K562 treated with DMSO at 1 percent for 12 hours (cell line): Measurements from ENCODE around the gene OR51I2. TPM values are rescaled to one million over a fixed set of nuclear protein-coding genes. Genes with fewer than 3 reads are reported as not detected.

ENCODE experiments used
- total RNA-seq: library from RNA; unstranded; fragments of 300-600 nt; gene quantifications from 2 replicates; pipeline ENCODE4 v1.2.3, GENCODE V29; 2022; ENCODE audit not compliant: insufficient read depth

Gene OR51I2, protein sequence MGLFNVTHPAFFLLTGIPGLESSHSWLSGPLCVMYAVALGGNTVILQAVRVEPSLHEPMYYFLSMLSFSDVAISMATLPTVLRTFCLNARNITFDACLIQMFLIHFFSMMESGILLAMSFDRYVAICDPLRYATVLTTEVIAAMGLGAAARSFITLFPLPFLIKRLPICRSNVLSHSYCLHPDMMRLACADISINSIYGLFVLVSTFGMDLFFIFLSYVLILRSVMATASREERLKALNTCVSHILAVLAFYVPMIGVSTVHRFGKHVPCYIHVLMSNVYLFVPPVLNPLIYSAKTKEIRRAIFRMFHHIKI
- not detected in 2 replicates for total RNA-seq

DNA sequence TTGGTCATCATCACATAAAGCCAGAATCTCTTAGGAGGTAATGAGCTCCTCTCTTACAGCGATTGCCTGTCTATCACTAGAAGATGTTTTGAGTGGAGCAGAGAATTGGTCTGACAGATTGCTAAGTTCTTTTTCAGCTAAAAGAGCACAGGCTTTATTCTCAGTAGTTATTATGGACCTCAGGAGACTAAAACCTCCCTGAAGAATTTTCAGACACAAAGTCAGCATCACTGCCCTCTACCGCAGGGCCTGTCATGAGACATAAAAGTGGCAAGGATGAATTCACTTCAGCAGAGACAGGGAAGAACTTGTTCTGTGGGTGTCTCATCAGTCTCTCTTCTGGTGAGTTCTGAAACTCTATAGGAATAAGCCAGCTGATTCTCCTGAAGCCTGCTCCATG is at the start of gene OR51I2:
TSS of gene OR51I2 (plus strand) at position 301 of the 400 bp plus-strand sequence. CDS start 4,166 bp downstream, outside the sequence.

DNA sequence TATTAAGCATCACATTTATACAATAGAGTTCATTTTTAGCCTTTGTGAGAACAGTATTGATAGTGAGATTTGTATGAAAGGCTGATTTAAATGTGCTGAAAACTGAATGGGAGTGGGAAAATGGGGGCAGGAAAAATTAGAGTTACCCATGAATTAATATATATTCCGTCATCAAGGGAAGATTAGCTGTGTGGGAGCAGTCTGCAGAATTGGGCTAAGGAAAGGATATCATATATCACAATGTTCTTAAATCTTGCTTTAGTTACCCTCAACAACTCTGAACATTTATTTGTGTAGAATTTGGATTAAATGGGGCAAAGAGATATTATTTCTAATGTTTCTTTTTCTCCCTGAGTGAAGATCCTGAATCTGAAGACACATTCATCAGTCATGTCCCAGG is 27.3 kb upstream of the OR51I2 start, which contains the start of gene OR51Q1:
TSS of gene OR51Q1 (plus strand) at position 301 of the 400 bp plus-strand sequence. CDS start at position 391, 90 bp downstream.

DNA sequence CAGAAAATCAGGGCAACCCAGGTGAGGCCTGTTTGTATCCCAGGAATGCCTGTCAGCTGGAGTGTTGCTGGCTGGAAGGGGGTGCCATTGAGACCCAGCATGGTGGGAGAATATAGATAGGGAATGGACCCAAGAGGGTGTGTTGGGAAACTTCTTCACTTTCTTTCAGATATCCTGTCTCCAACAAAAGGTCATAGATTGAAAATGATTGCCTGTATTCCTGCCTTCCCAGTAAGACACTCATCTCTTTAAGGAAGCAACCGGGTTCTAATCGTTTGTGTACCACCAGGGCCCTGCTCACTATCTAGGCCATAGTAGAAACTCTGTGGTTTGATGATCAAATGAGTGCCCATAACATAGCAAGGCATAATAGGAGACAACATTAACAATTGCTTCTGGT is 7.7 kb upstream of the OR51I2 start, which contains the start of gene OR51I1:
TSS of gene OR51I1 (minus strand) at position 101 of the 400 bp plus-strand sequence. CDS start at position 101, 0 bp downstream.

DNA sequence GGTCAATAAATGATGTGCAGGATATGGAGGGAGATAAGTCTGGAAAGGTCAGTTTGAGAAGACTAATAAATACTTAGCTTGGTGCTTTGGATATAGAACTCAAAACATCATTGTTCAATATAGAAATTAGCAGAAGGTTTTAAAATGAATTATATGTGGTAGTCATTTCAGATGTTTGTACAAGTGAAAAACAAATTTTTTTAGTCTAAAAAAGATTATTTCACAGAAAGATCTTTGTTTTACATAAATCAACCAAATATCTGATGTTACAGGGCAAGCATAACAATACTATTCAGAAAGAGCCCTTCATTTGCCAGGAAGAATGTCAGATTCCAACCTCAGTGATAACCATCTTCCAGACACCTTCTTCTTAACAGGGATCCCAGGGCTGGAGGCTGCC is 39.3 kb downstream of the OR51I2 start, which contains the start of gene OR52D1:
TSS of gene OR52D1 (plus strand) at position 301 of the 400 bp plus-strand sequence. CDS start at position 323, 22 bp downstream.

Other genes starting within 250 kb of the OR51I2 start
- not detected in 2 replicates for gene OR51V1, start 248.6 kb upstream of the OR51I2 start, total RNA-seq
- not detected in 2 replicates for gene HBB, start 222.3 kb upstream of the OR51I2 start, total RNA-seq
- gene HBD, start 214.8 kb upstream of the OR51I2 start, total RNA-seq, result 3.1 and 8.7 TPM in 2 replicates
- gene HBG1, start 199.5 kb upstream of the OR51I2 start, total RNA-seq, result 306 and 577 TPM in 2 replicates
- 1,639 and 2,641 TPM in 2 replicates for gene HBG2, start 194.5 kb upstream of the OR51I2 start, total RNA-seq
- 1,099 and 1,561 TPM in 2 replicates for gene HBE1, start 179.4 kb upstream of the OR51I2 start, total RNA-seq
- 17.7 and 70.6 TPM in 2 replicates for gene OR51B4, start 147.4 kb upstream of the OR51I2 start, total RNA-seq
- gene OR51B2, start 125.0 kb upstream of the OR51I2 start, total RNA-seq, result 2.2 TPM in 1 of 2 replicates, not detected in the other
- gene OR51B5, start 105.8 kb upstream of the OR51I2 start, total RNA-seq, result 36.4 and 64.3 TPM in 2 replicates
- not detected in 2 replicates for gene OR51B6, start 97.8 kb upstream of the OR51I2 start, total RNA-seq
- gene OR51M1, start 65.5 kb upstream of the OR51I2 start, total RNA-seq, result not detected in 2 replicates
- gene OR51Q1, start 27.2 kb upstream of the OR51I2 start, total RNA-seq, result not detected in 2 replicates
- gene OR51I1, start 7.8 kb upstream of the OR51I2 start, total RNA-seq, result not detected in 2 replicates
- not detected in 2 replicates for gene OR52D1, start 39.4 kb downstream of the OR51I2 start, total RNA-seq
- not detected in 2 replicates for gene UBQLN3, start 60.6 kb downstream of the OR51I2 start, total RNA-seq
- gene UBQLNL, start 67.4 kb downstream of the OR51I2 start, total RNA-seq, result 0.63 TPM in 1 of 2 replicates, not detected in the other
- gene OR52H1, start 99.2 kb downstream of the OR51I2 start, total RNA-seq, result 0.78 TPM in 1 of 2 replicates, not detected in the other
- gene OR52B6, start 131.6 kb downstream of the OR51I2 start, total RNA-seq, result not detected in 2 replicates
- 9.7 and 20.8 TPM in 2 replicates for gene TRIM6, start 147.3 kb downstream of the OR51I2 start, total RNA-seq
- 0.94 and 4.2 TPM in 2 replicates for gene TRIM34, start 175.7 kb downstream of the OR51I2 start, total RNA-seq
- gene TRIM5, start 235.8 kb downstream of the OR51I2 start, total RNA-seq, result 8.5 and 23.0 TPM in 2 replicates
- gene TRIM22, start 240.5 kb downstream of the OR51I2 start, total RNA-seq, result 1.0 and 2.4 TPM in 2 replicates